Fibroblast of skin of left biceps (primary cell): ENCODE measurements around the gene CD109.
"Not testable (repeated sequence)": the region's sequence is repeated elsewhere in the genome, so short reads cannot be mapped to it uniquely, and the experiment has no call there.

ENCODE experiments used
- DNase-seq, 2 experiments: peaks; one replicate each; pipeline ENCODE4 v3.0.0-alpha.2; 2013; ENCODE audit warnings: low read depth in 2 of 2

The CD109 gene

GRCh38 chr6:73725192-73725591 is 29.2 kb downstream of the CD109 start:
- DNase-seq, result not testable (repeated sequence)

- DNase-seq, result no peak
These were observed 31.1 kb downstream of the CD109 start for GRCh38 chr6:73727114-73727513.

GRCh38 chr6:73728548-73729205 is 32.7 kb downstream of the CD109 start:
- no peak for DNase-seq

- DNase-seq, result no peak
These were observed 35.3 kb downstream of the CD109 start for GRCh38 chr6:73731285-73731684.

GRCh38 chr6:73732845-73733675 is 37.1 kb downstream of the CD109 start:
- peak; percentile 34 to 35 for DNase-seq

- no peak for DNase-seq
These were observed 37.8 kb downstream of the CD109 start for GRCh38 chr6:73733791-73734190.

- DNase-seq, result no peak
These were observed 38.9 kb downstream of the CD109 start for GRCh38 chr6:73734832-73735453.

- DNase-seq, result peak; percentile 21 to 34
These were observed 42.5 kb downstream of the CD109 start for GRCh38 chr6:73738367-73739028.

- DNase-seq, result peak; percentile 40 to 45
These were observed 43.1 kb downstream of the CD109 start for GRCh38 chr6:73739096-73739495.

- no peak for DNase-seq
These were observed 46.4 kb downstream of the CD109 start for GRCh38 chr6:73742433-73742832.

GRCh38 chr6:73743081-73743480 is 47.1 kb downstream of the CD109 start:
- DNase-seq, result no peak

- DNase-seq, result no peak
These were observed 47.6 kb downstream of the CD109 start for GRCh38 chr6:73743556-73743955.

- no peak for DNase-seq
These were observed 50.8 kb downstream of the CD109 start for GRCh38 chr6:73746787-73747186.

GRCh38 chr6:73747289-73747688 is 51.3 kb downstream of the CD109 start:
- DNase-seq, result no peak

GRCh38 chr6:73752943-73753342 is 56.9 kb downstream of the CD109 start:
- no peak for DNase-seq

- no peak for DNase-seq
These were observed 70.0 kb downstream of the CD109 start for GRCh38 chr6:73766040-73766439.

- no peak for DNase-seq
These were observed 72.6 kb downstream of the CD109 start for GRCh38 chr6:73768558-73768957.

- no peak for DNase-seq
These were observed 74.0 kb downstream of the CD109 start for GRCh38 chr6:73769976-73770375.

GRCh38 chr6:73774311-73774774 is 78.3 kb downstream of the CD109 start:
- peak; percentile 36 to 42 for DNase-seq

GRCh38 chr6:73779943-73780342 is 83.9 kb downstream of the CD109 start:
- DNase-seq, result no peak

- DNase-seq, result no peak
These were observed 86.9 kb downstream of the CD109 start for GRCh38 chr6:73782911-73783310.
